ENCODE measurements around the gene SLC22A16. TPM values are rescaled to one million over a fixed set of nuclear protein-coding genes. Genes with fewer than 3 reads are reported as not detected.

Gene SLC22A16
- polyA plus RNA-seq, 1 donor (not counting 4 experiments of a cell fraction or from before 2014, with no cell fraction given): not detected

- no peak for TF ChIP-seq CTCF (optimal IDR thresholded peaks at IDR 0.05 in 1 of 3, IDR thresholded peaks at IDR 0.05 in 1 of 3, conservative IDR thresholded peaks at IDR 0.05 in 1 of 3; ENCODE audit: extremely low read depth in 1 of 3, insufficient read depth in 2 of 3, low read length in 3 of 3)
- TF ChIP-seq EZH2 (IDR thresholded peaks at IDR 0.05; ENCODE audit: low read length): no peak
- no peak overlapping the region for H2AFZ ChIP-seq (ENCODE audit: control insufficient read depth, low read length)
- FAIRE-seq (no peak), DNase-seq (ENCODE audit: low read depth, low spot score) (no peak)
- no peaks in the 10 kb centered on the region for H4K20me1 ChIP-seq (ENCODE audit: control insufficient read depth, extremely low read depth, insufficient read depth, low read length)
- no peak overlapping the region for H3K4me3 ChIP-seq (ENCODE audit: control insufficient read depth in 2 of 3, extremely low read depth in 1 of 3, insufficient read depth in 2 of 3, low read depth in 1 of 3, low read length in 3 of 3)
- H3K27ac ChIP-seq (ENCODE audit: control insufficient read depth, insufficient read depth, low read length): no peak overlapping the region
- H3K4me1 ChIP-seq (ENCODE audit: control insufficient read depth, extremely low read depth, insufficient read depth, low read length): no peaks in the 10 kb centered on the region
- H3K9ac ChIP-seq (ENCODE audit: control insufficient read depth, extremely low read depth, insufficient read depth, low read length): no peak overlapping the region
- no peaks in the 10 kb centered on the region for H3K36me3 ChIP-seq (ENCODE audit: control insufficient read depth in 2 of 2, extremely low read depth in 1 of 2, insufficient read depth in 2 of 2, low read length in 2 of 2)
- H3K9me3 ChIP-seq (ENCODE audit: control insufficient read depth, low read depth, low read length): peaks cover 3% of the 10 kb centered on the region
- no peak overlapping the region for H3K4me2 ChIP-seq (ENCODE audit: control insufficient read depth, extremely low read depth, insufficient read depth, low read depth, low read length)
- dilution Hi-C loops (cut with MboI; ENCODE audit: extremely low pct_ligation_motif_present, low sequenced_read_pairs): no loop called here
- H3K79me2 ChIP-seq (ENCODE audit: control insufficient read depth, insufficient read depth, low read length): no peaks in the 10 kb centered on the region
- no peaks in the 10 kb centered on the region for H3K9me1 ChIP-seq (ENCODE audit: control insufficient read depth, extremely low read depth, insufficient read depth, low read length)
- H3K27me3 ChIP-seq (ENCODE audit: control insufficient read depth, extremely low read depth, insufficient read depth, low read length): peaks cover 8% of the 10 kb centered on the region
These were observed 8.8 kb downstream of the SLC22A16 start for GRCh38 chr6:110467566-110468140.

- dilution Hi-C loops (cut with MboI; ENCODE audit: extremely low pct_ligation_motif_present, low sequenced_read_pairs): no loop called here
These were observed 13.4 kb downstream of the SLC22A16 start for GRCh38 chr6:110462884-110463481.

More at GRCh38 chr6:110462884-110463481, 13.4 kb downstream of the SLC22A16 start:
- FAIRE-seq: no peak
- Histone ChIP-seq H3K9ac (ENCODE audit: control insufficient read depth, extremely low read depth, insufficient read depth, low read length) (no peak overlapping the region), H2AFZ (ENCODE audit: control insufficient read depth, low read length) (no peak overlapping the region), H3K4me2 (ENCODE audit: control insufficient read depth, extremely low read depth, insufficient read depth, low read depth, low read length) (no peak overlapping the region), H3K36me3 (ENCODE audit: control insufficient read depth in 2 of 2, extremely low read depth in 1 of 2, insufficient read depth in 2 of 2, low read length in 2 of 2) (no peaks in the 10 kb centered on the region), H4K20me1 (ENCODE audit: control insufficient read depth, extremely low read depth, insufficient read depth, low read length) (no peaks in the 10 kb centered on the region), H3K9me1 (ENCODE audit: control insufficient read depth, extremely low read depth, insufficient read depth, low read length) (no peaks in the 10 kb centered on the region), H3K79me2 (ENCODE audit: control insufficient read depth, insufficient read depth, low read length) (no peaks in the 10 kb centered on the region), H3K27me3 (ENCODE audit: control insufficient read depth, extremely low read depth, insufficient read depth, low read length) (no peaks in the 10 kb centered on the region), H3K4me3 (ENCODE audit: control insufficient read depth in 2 of 3, extremely low read depth in 1 of 3, insufficient read depth in 2 of 3, low read depth in 1 of 3, low read length in 3 of 3) (no peak overlapping the region), H3K4me1 (ENCODE audit: control insufficient read depth, extremely low read depth, insufficient read depth, low read length) (no peaks in the 10 kb centered on the region), H3K9me3 (ENCODE audit: control insufficient read depth, low read depth, low read length) (peaks cover 3% of the 10 kb centered on the region), H3K27ac (ENCODE audit: control insufficient read depth, insufficient read depth, low read length) (no peak overlapping the region)
- TF ChIP-seq CTCF (optimal IDR thresholded peaks at IDR 0.05 in 1 of 3, IDR thresholded peaks at IDR 0.05 in 1 of 3, conservative IDR thresholded peaks at IDR 0.05 in 1 of 3; ENCODE audit: extremely low read depth in 1 of 3, insufficient read depth in 2 of 3, low read length in 3 of 3) (no peak), EZH2 (IDR thresholded peaks at IDR 0.05; ENCODE audit: low read length) (no peak)
- DNase-seq (ENCODE audit: low read depth, low spot score): no peak
